Islet of Langerhans (tissue), 1 donor: Measurements from ENCODE around the gene FGD6.
"Not testable (repeated sequence)": the region's sequence is repeated elsewhere in the genome, so short reads cannot be mapped to it uniquely, and the experiment has no call there.

Source experiments
- FAIRE-seq: peaks from one replicate; lab custom pipeline; 2011; peaks lifted over from hg19 to GRCh38; lab: Jason Lieb, UNC

FGD6 gene

GRCh38 chr12:95118788-95119179 lies 98.5 kb downstream of the FGD6 start:
- FAIRE-seq: no peak

- FAIRE-seq: no peak
These were observed 99.0 kb downstream of the FGD6 start for GRCh38 chr12:95118138-95118787.

GRCh38 chr12:95117178-95117599 lies 100.1 kb downstream of the FGD6 start:
- peak; percentile 93 for FAIRE-seq

GRCh38 chr12:95116773-95117172 lies 100.5 kb downstream of the FGD6 start:
- FAIRE-seq: no peak

GRCh38 chr12:95116341-95116740 lies 100.9 kb downstream of the FGD6 start:
- no peak for FAIRE-seq

- FAIRE-seq: no peak
These were observed 101.6 kb downstream of the FGD6 start for GRCh38 chr12:95115641-95116040.

GRCh38 chr12:95114766-95115405 lies 102.4 kb downstream of the FGD6 start:
- no peak for FAIRE-seq

GRCh38 chr12:95107362-95107761 lies 109.9 kb downstream of the FGD6 start:
- no peak for FAIRE-seq

GRCh38 chr12:95105540-95105939 lies 111.7 kb downstream of the FGD6 start:
- no peak for FAIRE-seq

GRCh38 chr12:95104919-95105452 lies 112.3 kb downstream of the FGD6 start:
- FAIRE-seq: no peak

GRCh38 chr12:95102916-95103671 lies 114.2 kb downstream of the FGD6 start:
- no peak for FAIRE-seq

GRCh38 chr12:95101957-95102356 lies 115.3 kb downstream of the FGD6 start:
- FAIRE-seq: not testable (repeated sequence)

- no peak for FAIRE-seq
These were observed 116.7 kb downstream of the FGD6 start for GRCh38 chr12:95100264-95101190.

- no peak for FAIRE-seq
These were observed 117.9 kb downstream of the FGD6 start for GRCh38 chr12:95099270-95099790.

- peak; percentile 24 for FAIRE-seq
These were observed 120.4 kb downstream of the FGD6 start for GRCh38 chr12:95096852-95097251.

GRCh38 chr12:95096378-95096777 lies 120.9 kb downstream of the FGD6 start:
- no peak for FAIRE-seq

- not testable (repeated sequence) for FAIRE-seq
These were observed 121.4 kb downstream of the FGD6 start for GRCh38 chr12:95095866-95096265.

- FAIRE-seq: no peak
These were observed 127.8 kb downstream of the FGD6 start for GRCh38 chr12:95089462-95089861.

GRCh38 chr12:95088379-95088778 lies 128.9 kb downstream of the FGD6 start:
- FAIRE-seq: no peak

- FAIRE-seq: peak; percentile 33
These were observed 131.7 kb downstream of the FGD6 start for GRCh38 chr12:95085612-95086011.

- FAIRE-seq: no peak
These were observed 133.3 kb downstream of the FGD6 start for GRCh38 chr12:95083938-95084337.

GRCh38 chr12:95083471-95083870 lies 133.8 kb downstream of the FGD6 start:
- no peak for FAIRE-seq
